ENCODE results near the gene KCNJ15.

- TF ChIP-seq, protein P1, sequence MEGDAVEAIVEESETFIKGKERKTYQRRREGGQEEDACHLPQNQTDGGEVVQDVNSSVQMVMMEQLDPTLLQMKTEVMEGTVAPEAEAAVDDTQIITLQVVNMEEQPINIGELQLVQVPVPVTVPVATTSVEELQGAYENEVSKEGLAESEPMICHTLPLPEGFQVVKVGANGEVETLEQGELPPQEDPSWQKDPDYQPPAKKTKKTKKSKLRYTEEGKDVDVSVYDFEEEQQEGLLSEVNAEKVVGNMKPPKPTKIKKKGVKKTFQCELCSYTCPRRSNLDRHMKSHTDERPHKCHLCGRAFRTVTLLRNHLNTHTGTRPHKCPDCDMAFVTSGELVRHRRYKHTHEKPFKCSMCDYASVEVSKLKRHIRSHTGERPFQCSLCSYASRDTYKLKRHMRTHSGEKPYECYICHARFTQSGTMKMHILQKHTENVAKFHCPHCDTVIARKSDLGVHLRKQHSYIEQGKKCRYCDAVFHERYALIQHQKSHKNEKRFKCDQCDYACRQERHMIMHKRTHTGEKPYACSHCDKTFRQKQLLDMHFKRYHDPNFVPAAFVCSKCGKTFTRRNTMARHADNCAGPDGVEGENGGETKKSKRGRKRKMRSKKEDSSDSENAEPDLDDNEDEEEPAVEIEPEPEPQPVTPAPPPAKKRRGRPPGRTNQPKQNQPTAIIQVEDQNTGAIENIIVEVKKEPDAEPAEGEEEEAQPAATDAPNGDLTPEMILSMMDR (IDR thresholded peaks at IDR 0.05), result no peak
- no peak for TF ChIP-seq POLR2A (IDR thresholded peaks at IDR 0.05)
- no peak for TF ChIP-seq EP300 (IDR thresholded peaks at IDR 0.05)
These were observed 2.9 kb downstream of the KCNJ15 start for GRCh38 chr21:38259665-38260064.

Data from ovary (tissue), 3 donors.